ENCODE measurements around the gene TXLNA.
A peak's percentile ranks its signal among the peaks of the same experiment; 100 is the strongest.
"Not testable (repeated sequence)": the region's sequence is repeated elsewhere in the genome, so short reads cannot be mapped to it uniquely, and the experiment has no call there.

Gene TXLNA

DNA sequence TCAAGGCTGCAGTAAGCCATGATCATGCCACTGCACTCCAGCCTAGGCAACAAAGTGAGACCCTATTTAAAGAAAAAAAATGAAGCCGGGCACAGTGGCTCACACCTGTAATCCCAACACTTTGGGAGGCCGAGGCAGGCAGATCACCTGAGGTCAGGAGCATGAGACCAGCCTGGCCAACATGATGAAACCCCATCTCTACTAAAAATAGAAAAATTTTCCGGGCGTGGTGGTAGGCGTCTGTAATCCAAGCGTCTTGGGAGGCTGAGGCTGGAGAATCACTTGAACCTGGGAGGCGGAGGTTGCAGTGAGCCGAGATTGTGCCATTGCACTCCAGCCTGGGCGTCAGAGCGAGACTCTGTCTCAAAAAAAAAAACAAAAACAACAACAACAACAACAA is 13.8 kb upstream of the TXLNA start:
- H3K9me3 ChIP-seq (ENCODE audit: control insufficient read depth, insufficient read depth, low read length); H3K4me1 ChIP-seq (ENCODE audit: control insufficient read depth, insufficient read depth, low read length); H3K27me3 ChIP-seq (ENCODE audit: control insufficient read depth, insufficient read depth, low read length); H3K9ac ChIP-seq (ENCODE audit: low read depth, low read length); H3K4me3 ChIP-seq (ENCODE audit: low read depth, low read length): not testable (repeated sequence)
- H3K36me3 ChIP-seq (ENCODE audit: control insufficient read depth, insufficient read depth, low read length): peaks cover 38% of the 10 kb centered on the region

DNA sequence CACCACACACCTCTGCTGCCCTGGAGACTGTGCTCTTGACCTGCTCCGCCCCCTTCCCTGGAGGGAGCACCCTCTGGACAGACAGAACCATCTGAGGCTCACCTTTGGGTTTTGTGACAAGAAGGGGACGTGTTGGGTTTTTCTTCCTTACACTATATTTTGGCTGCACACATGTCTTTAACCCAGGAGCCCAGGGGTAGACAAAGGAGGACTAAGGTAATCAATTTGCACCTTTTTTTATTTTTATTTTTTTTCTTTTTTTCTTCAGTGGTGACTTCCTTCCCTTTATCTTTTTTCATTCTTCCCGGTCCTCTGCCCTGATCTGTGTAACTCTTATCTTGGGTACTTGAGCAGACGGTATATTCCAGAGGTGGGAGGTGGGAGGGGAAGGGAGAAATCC is 8.5 kb upstream of the TXLNA start:
- no peak overlapping the region for H3K4me3 ChIP-seq (ENCODE audit: low read depth, low read length)
- H3K9ac ChIP-seq (ENCODE audit: low read depth, low read length): no peak overlapping the region
- H3K36me3 ChIP-seq (ENCODE audit: control insufficient read depth, insufficient read depth, low read length): peaks cover 46% of the 10 kb centered on the region
- H3K27me3 ChIP-seq (ENCODE audit: control insufficient read depth, insufficient read depth, low read length): no peaks in the 10 kb centered on the region
- no peaks in the 10 kb centered on the region for H3K4me1 ChIP-seq (ENCODE audit: control insufficient read depth, insufficient read depth, low read length)
- H3K9me3 ChIP-seq (ENCODE audit: control insufficient read depth, insufficient read depth, low read length): no peaks in the 10 kb centered on the region

DNA sequence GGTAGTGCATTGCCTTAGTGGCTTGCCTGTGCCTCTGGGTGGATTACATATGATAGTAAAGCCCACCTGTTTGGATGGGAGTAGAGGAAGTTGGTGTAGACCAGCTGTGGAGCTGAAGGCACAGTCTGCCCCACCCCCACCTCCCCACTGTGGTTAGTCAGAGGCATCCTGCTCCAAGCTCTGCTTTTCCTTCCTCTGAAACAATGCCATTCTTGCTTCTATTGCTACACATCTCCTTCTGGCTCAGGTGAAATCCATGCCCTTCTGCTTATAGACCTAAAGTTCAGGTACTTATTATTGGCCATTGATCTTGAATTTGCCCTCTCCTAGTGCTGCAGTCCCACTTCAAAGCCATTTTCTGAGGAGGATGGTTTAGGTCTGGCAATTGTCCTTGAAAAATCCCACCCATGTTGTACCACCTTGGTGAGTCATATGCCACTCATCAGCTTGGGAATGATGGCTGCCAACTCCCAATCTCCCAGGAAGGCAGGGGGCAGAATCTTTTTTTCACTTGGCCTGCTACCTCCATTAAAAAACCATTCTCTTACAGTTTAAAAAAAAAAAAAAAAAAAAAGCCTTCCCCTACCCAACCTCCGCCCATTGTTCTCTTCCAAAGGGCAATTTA is 6.7 kb upstream of the TXLNA start:
- Histone ChIP-seq H3K9me3 (ENCODE audit: control insufficient read depth, insufficient read depth, low read length) (no peaks in the 10 kb centered on the region), H3K9ac (ENCODE audit: low read depth, low read length) (no peak overlapping the region), H3K36me3 (ENCODE audit: control insufficient read depth, insufficient read depth, low read length) (peaks cover 38% of the 10 kb centered on the region), H3K4me1 (ENCODE audit: control insufficient read depth, insufficient read depth, low read length) (peaks cover under 1% of the 10 kb centered on the region), H3K27me3 (ENCODE audit: control insufficient read depth, insufficient read depth, low read length) (no peaks in the 10 kb centered on the region), H3K4me3 (ENCODE audit: low read depth, low read length) (no peak overlapping the region)

DNA sequence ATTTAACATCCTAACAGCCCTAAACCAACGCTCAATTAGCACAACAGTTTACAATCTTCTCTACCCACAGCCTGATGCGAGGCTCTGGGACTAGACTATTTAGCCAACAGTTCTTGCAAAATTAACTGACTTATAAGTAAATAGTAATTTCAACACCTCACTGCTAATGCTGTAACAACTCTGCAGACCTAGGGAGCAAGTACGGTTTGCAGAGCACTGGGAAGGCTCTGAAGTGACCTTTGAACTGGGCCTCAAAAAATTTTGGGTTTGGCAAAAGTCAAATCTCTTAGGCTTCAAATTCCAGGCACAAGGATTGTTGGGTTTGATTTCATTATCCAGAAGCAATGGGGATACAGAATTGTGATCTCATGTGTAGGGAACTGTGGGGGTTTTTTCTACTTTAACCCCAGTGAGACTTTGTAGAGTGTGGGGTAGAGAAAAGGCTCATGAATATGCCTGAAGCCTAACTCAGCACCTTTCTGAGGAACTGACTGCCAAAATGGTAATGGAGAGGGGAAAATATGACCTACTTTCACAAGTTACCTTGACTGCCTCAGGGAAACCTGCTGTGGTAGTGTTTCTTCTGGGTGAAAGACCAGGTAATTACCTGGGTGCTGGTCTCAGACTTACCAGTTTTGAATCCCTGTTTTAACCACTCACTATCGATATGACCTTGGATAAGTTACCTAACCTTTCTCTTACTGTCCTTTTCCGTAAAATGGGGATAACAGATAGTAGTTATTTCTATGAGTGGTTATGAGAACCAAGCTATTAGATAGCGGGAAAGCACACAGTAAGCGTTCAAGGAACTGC is 889 bp upstream of the TXLNA start:
- Histone ChIP-seq H3K9ac (ENCODE audit: low read depth, low read length) (peak overlapping the region; percentile 67), H3K27me3 (ENCODE audit: control insufficient read depth, insufficient read depth, low read length) (no peaks in the 10 kb centered on the region), H3K4me3 (ENCODE audit: low read depth, low read length) (peak overlapping the region; percentile 81), H3K36me3 (ENCODE audit: control insufficient read depth, insufficient read depth, low read length) (peaks cover 12% of the 10 kb centered on the region), H3K4me1 (ENCODE audit: control insufficient read depth, insufficient read depth, low read length) (peaks cover 11% of the 10 kb centered on the region), H3K9me3 (ENCODE audit: control insufficient read depth, insufficient read depth, low read length) (no peaks in the 10 kb centered on the region)

DNA sequence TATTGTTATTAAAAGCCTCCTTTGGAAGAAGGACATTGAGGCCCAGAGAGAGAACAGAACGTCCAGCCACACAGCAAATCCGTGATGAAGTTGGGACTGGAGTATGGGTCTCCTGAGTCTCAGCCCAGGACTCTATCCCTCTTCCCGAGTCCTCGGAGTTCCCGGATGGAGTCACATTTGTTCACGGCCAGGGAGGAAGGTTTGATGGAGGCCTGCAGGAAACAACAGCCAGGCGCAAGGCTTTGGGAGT is 357 bp upstream of the TXLNA start:
- H3K36me3 ChIP-seq (ENCODE audit: control insufficient read depth, insufficient read depth, low read length): peaks cover 15% of the 10 kb centered on the region
- H3K4me3 ChIP-seq (ENCODE audit: low read depth, low read length): peak overlapping the region; percentile 81
- no peaks in the 10 kb centered on the region for H3K27me3 ChIP-seq (ENCODE audit: control insufficient read depth, insufficient read depth, low read length)
- no peaks in the 10 kb centered on the region for H3K9me3 ChIP-seq (ENCODE audit: control insufficient read depth, insufficient read depth, low read length)
- peaks cover 11% of the 10 kb centered on the region for H3K4me1 ChIP-seq (ENCODE audit: control insufficient read depth, insufficient read depth, low read length)
- H3K9ac ChIP-seq (ENCODE audit: low read depth, low read length): peak overlapping the region; percentile 67

DNA sequence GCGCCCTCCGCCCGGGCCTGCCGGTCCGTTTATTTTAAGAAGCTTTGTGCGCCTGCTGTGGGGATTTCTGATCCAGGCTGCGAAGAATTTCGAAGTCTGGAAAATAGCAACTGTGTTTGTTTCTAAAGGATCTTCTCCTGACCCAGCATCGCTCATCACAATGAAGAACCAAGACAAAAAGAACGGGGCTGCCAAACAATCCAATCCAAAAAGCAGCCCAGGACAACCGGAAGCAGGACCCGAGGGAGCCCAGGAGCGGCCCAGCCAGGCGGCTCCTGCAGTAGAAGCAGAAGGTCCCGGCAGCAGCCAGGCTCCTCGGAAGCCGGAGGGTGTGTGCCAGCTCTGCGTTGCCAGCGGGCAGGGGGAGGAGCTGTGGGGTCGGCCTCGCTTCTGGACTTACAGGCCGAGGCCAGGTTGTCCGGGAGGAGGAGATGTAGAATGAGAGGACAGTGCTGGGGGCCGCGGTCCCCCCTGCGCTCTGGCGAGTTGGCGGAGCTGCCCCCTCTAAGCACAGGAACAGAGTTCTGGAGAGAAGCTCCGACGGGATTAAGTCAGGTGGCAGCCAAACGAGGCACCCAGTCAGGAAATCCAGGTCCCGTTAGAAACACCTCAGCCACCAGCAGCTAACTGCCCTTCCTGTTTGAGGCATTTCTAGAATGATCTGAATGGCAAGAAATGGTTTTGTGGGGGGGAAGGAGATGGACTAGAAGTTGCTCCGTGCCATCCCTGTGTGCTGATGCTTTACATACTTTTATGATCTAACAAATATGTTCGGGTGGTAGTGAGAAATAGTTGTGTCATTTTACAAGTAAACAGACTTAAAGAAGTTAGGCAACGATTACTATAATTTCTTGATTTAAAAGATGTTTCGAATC is 948 bp downstream of the TXLNA start:
- peaks cover 26% of the 10 kb centered on the region for H3K36me3 ChIP-seq (ENCODE audit: control insufficient read depth, insufficient read depth, low read length)

DNA sequence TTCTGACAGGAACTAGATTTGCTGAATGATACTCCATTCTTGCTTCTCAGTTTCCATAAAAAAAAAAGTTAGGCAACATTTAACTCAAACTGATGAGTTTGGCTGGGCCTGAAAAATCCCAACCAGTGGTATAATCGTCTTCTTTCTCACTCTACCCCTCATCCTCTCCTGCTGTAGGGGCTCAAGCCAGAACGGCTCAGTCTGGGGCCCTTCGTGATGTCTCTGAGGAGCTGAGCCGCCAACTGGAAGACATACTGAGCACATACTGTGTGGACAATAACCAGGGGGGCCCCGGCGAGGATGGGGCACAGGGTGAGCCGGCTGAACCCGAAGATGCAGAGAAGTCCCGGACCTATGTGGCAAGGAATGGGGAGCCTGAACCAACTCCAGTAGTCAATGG is 1.6 kb downstream of the TXLNA start:
- Histone ChIP-seq H3K4me1 (ENCODE audit: control insufficient read depth, insufficient read depth, low read length) (peaks cover 11% of the 10 kb centered on the region), H3K36me3 (ENCODE audit: control insufficient read depth, insufficient read depth, low read length) (peaks cover 26% of the 10 kb centered on the region), H3K9me3 (ENCODE audit: control insufficient read depth, insufficient read depth, low read length) (no peaks in the 10 kb centered on the region), H3K27me3 (ENCODE audit: control insufficient read depth, insufficient read depth, low read length) (no peaks in the 10 kb centered on the region), H3K9ac (ENCODE audit: low read depth, low read length) (no peak overlapping the region), H3K4me3 (ENCODE audit: low read depth, low read length) (peak overlapping the region; percentile 81)

More for the DNA sequence above, 948 bp downstream of the TXLNA start:
- peaks cover 11% of the 10 kb centered on the region for H3K4me1 ChIP-seq (ENCODE audit: control insufficient read depth, insufficient read depth, low read length)
- H3K9ac ChIP-seq (ENCODE audit: low read depth, low read length): peak overlapping the region; percentile 90
- H3K27me3 ChIP-seq (ENCODE audit: control insufficient read depth, insufficient read depth, low read length): no peaks in the 10 kb centered on the region
- peak overlapping the region; percentile 81 for H3K4me3 ChIP-seq (ENCODE audit: low read depth, low read length)
- H3K9me3 ChIP-seq (ENCODE audit: control insufficient read depth, insufficient read depth, low read length): no peaks in the 10 kb centered on the region

DNA sequence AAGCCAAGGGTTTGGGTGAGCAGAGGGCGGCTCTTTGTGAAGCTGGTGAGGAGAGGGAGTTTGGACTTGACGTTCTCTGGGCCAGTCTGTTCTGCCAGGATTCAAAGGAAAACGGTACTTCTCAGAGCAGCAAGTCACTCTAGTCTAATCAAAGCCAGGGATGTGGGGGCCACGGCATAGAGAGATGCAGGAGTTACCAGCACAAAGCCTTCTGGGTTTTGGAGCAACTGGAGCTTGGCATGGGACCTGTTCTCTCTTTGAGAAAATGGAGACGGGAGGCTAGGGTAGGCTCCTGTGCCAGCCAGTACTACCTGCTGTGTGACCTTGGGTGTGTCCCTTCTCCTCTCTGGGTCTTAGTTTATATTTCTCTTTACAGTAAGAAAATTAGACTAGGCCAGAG is 2.1 kb downstream of the TXLNA start:
- Histone ChIP-seq H3K9ac (ENCODE audit: low read depth, low read length) (no peak overlapping the region), H3K4me1 (ENCODE audit: control insufficient read depth, insufficient read depth, low read length) (peaks cover 11% of the 10 kb centered on the region), H3K36me3 (ENCODE audit: control insufficient read depth, insufficient read depth, low read length) (peaks cover 26% of the 10 kb centered on the region), H3K9me3 (ENCODE audit: control insufficient read depth, insufficient read depth, low read length) (no peaks in the 10 kb centered on the region), H3K27me3 (ENCODE audit: control insufficient read depth, insufficient read depth, low read length) (no peaks in the 10 kb centered on the region), H3K4me3 (ENCODE audit: low read depth, low read length) (no peak overlapping the region)

DNA sequence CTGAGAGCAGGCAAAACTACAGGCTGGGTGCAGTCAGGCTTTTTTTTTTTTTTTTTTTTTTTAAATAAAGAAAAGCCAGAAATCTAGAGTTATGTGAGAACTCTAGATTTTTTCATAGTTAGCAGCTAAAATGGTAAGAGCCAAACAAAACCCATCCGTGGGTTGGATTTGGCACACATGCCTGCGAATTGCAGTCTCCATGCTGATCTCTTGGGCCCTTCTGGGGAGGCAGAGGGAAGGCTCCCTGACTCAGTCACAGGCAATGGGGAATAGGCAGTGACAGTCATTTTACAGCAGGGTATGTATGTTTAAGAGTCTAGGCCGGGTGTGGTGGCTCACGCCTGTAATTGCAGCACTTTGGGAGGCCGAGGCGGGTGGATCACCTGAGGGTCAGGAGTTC is 2.6 kb downstream of the TXLNA start:
- no peaks in the 10 kb centered on the region for H3K27me3 ChIP-seq (ENCODE audit: control insufficient read depth, insufficient read depth, low read length)
- no peak overlapping the region for H3K9ac ChIP-seq (ENCODE audit: low read depth, low read length)
- H3K4me3 ChIP-seq (ENCODE audit: low read depth, low read length): no peak overlapping the region
- peaks cover 11% of the 10 kb centered on the region for H3K4me1 ChIP-seq (ENCODE audit: control insufficient read depth, insufficient read depth, low read length)
- H3K9me3 ChIP-seq (ENCODE audit: control insufficient read depth, insufficient read depth, low read length): no peaks in the 10 kb centered on the region
- peaks cover 26% of the 10 kb centered on the region for H3K36me3 ChIP-seq (ENCODE audit: control insufficient read depth, insufficient read depth, low read length)

DNA sequence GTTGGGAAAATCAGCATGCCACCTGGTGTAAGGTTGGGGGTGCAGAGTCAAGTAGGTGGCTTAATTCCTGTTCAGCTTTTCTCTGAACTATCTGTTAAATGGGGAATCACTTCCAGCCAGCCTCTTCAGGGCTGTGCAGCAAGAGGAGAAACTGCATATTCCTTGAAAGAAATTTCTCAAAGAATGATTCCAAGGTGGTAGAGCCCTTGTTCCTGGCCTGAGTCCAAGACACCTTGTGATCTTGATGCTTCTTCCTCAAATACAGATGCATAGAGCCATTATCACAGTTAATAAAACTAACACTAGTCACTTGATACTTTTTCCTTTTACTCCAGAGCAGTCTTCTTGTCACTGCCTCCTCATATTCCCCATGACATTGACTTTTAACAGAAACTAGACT is 5.2 kb downstream of the TXLNA start:
- no peaks in the 10 kb centered on the region for H3K4me1 ChIP-seq (ENCODE audit: control insufficient read depth, insufficient read depth, low read length)
- no peaks in the 10 kb centered on the region for H3K9me3 ChIP-seq (ENCODE audit: control insufficient read depth, insufficient read depth, low read length)
- no peak overlapping the region for H3K9ac ChIP-seq (ENCODE audit: low read depth, low read length)
- no peaks in the 10 kb centered on the region for H3K27me3 ChIP-seq (ENCODE audit: control insufficient read depth, insufficient read depth, low read length)
- H3K36me3 ChIP-seq (ENCODE audit: control insufficient read depth, insufficient read depth, low read length): peaks cover 44% of the 10 kb centered on the region
- H3K4me3 ChIP-seq (ENCODE audit: low read depth, low read length): no peak overlapping the region

DNA sequence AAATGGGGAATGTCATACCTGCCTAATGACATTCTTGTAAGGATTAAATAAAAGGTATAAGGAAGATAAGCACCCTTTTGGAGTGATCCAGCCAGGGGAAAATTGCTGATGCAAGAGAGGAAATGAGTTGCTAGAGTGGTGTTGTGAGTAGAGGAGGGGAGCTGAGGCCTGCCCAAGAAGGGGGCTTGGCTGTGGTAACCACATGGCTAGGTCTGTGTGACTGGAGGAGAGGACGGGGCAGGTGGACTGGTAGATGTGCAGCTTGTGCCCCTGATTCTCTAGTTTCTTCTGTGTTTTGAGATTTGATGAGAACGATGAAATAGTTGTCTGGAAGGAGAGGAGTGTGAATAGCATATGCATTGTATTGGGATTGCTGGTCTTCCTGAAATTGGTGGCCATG is 6.6 kb downstream of the TXLNA start:
- H3K36me3 ChIP-seq (ENCODE audit: control insufficient read depth, insufficient read depth, low read length): peaks cover 56% of the 10 kb centered on the region
- no peak overlapping the region for H3K9ac ChIP-seq (ENCODE audit: low read depth, low read length)
- no peaks in the 10 kb centered on the region for H3K4me1 ChIP-seq (ENCODE audit: control insufficient read depth, insufficient read depth, low read length)

DNA sequence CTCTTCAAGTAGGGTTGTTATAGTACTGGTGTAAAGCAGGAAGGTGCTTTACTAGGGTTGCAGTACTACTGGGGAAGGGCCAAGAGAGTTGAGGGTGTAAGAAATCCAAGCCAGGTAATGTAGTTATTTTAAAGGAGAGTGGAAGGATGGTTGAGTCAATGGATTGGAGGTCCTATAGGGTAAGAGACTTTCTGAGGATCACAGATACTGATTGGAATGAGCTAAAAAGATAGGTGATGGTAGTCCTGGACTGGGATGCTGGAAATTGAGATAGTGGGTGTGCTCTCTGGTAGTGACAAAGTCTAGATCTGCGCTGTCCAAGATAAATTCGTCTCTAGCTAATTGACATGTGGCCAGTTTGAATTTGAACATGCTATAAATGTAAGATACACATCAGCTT is 7.0 kb downstream of the TXLNA start:
- Histone ChIP-seq H3K9me3 (ENCODE audit: control insufficient read depth, insufficient read depth, low read length) (no peaks in the 10 kb centered on the region), H3K4me1 (ENCODE audit: control insufficient read depth, insufficient read depth, low read length) (no peaks in the 10 kb centered on the region), H3K27me3 (ENCODE audit: control insufficient read depth, insufficient read depth, low read length) (no peaks in the 10 kb centered on the region), H3K36me3 (ENCODE audit: control insufficient read depth, insufficient read depth, low read length) (peaks cover 57% of the 10 kb centered on the region), H3K9ac (ENCODE audit: low read depth, low read length) (no peak overlapping the region), H3K4me3 (ENCODE audit: low read depth, low read length) (no peak overlapping the region)

More for the DNA sequence above, 6.6 kb downstream of the TXLNA start:
- no peak overlapping the region for H3K4me3 ChIP-seq (ENCODE audit: low read depth, low read length)
- H3K27me3 ChIP-seq (ENCODE audit: control insufficient read depth, insufficient read depth, low read length): no peaks in the 10 kb centered on the region
- no peaks in the 10 kb centered on the region for H3K9me3 ChIP-seq (ENCODE audit: control insufficient read depth, insufficient read depth, low read length)
